Natural killer cell (primary cell): ENCODE measurements around the gene FZD1. TPM values are rescaled to one million over a fixed set of nuclear protein-coding genes. Genes with fewer than 3 reads are reported as not detected.

Experiments
- ATAC-seq, 3 donors: fragments of 150-1000 bp in 2 of 3; fragments of 200-7000 bp in 1 of 3; cut with Tn5 transposase; 1 replicate in 1 of 3; 2 replicates in 2 of 3; pipeline ENCODE4 v1.10.0; 2021; ENCODE audit warnings: mild to moderate bottlenecking in 2 of 3, moderate library complexity in 2 of 3
- DNase-seq, 2 donors: peaks; one replicate each; pipeline versions ENCODE4 v3.0.0 to v3.0.0-alpha.2; 2013 to 2021; ENCODE audit warnings: mixed read lengths in 1 of 2
- H3K27ac ChIP-seq: one replicate; pipeline ENCODE4 v1.5.1; 2013; ENCODE audit warnings: mild to moderate bottlenecking, low read length
- H3K27me3 ChIP-seq: one replicate; pipeline ENCODE4 v1.6.1; 2013; ENCODE audit warnings: low read length; ENCODE audit not compliant: control insufficient read depth, insufficient read depth
- H3K36me3 ChIP-seq: one replicate; pipeline ENCODE4 v1.6.1; 2013; ENCODE audit warnings: low read length; ENCODE audit not compliant: control insufficient read depth, insufficient read depth
- H3K4me1 ChIP-seq: one replicate; pipeline ENCODE4 v1.6.1; 2013; ENCODE audit warnings: low read length; ENCODE audit not compliant: control insufficient read depth, insufficient read depth
- H3K4me3 ChIP-seq: one replicate; pipeline ENCODE4 v1.5.1; 2013; ENCODE audit warnings: low read length
- H3K9me3 ChIP-seq: one replicate; pipeline ENCODE4 v1.6.1; 2013; ENCODE audit warnings: low read length; ENCODE audit not compliant: control insufficient read depth, insufficient read depth
- H3K27ac Mint-ChIP-seq, 2 donors: one replicate each; pipeline ENCODE4 v1.8.0; 2022; ENCODE audit warnings: mild to moderate bottlenecking in 2 of 2, mixed read lengths in 2 of 2, moderate library complexity in 1 of 2
- H3K27me3 Mint-ChIP-seq, 2 donors: one replicate each; pipeline ENCODE4 v1.8.0; 2022; ENCODE audit warnings: low read depth in 2 of 2, mixed read lengths in 2 of 2
- H3K36me3 Mint-ChIP-seq: one replicate; pipeline ENCODE4 v1.8.0; 2022; ENCODE audit warnings: mixed read lengths
- H3K4me1 Mint-ChIP-seq, 2 donors: one replicate each; pipeline ENCODE4 v1.8.0; 2022; ENCODE audit warnings: mixed read lengths in 2 of 2
- H3K4me3 Mint-ChIP-seq: one replicate; pipeline ENCODE4 v1.8.0; 2022; ENCODE audit warnings: mild to moderate bottlenecking, moderate library complexity, mixed read lengths
- H3K9me3 Mint-ChIP-seq, 2 donors: one replicate each; pipeline ENCODE4 v1.8.0; 2022; ENCODE audit warnings: mixed read lengths in 2 of 2
- CTCF ChIP-seq: fragments of 200-600 bp; IDR thresholded peaks from one replicate; pipeline ENCODE4 v1.8.0; 2022; ENCODE audit warnings: antibody characterized with exemption
- WGBS: methylation state at CpG from one replicate; pipeline ENCODE4 v1.1.7; 2013; ENCODE audit warnings: missing lambda C conversion rate; ENCODE audit not compliant: insufficient coverage; 5-methylcytosine and 5-hydroxymethylcytosine counted together
- intact Hi-C: fragments of 100-400 bp; cut with micrococcal nuclease; formaldehyde crosslinking; loops from one replicate; pipeline ENCODE4 v1.14.2; 2022
- total RNA-seq, 4 donors: library from RNA; stranded (reverse); fragments of 120-200 nt in 1 of 4; gene quantifications; one replicate each; pipeline versions ENCODE4 v1.2.3 to v1.2.4, GENCODE V29; 2013 to 2022

Gene FZD1
- total RNA-seq, 3 donors from 2014 or later (not counting 1 experiment from before 2014, with no cell fraction given), result 0.14 to 0.80 (median 0.65) TPM

DNA sequence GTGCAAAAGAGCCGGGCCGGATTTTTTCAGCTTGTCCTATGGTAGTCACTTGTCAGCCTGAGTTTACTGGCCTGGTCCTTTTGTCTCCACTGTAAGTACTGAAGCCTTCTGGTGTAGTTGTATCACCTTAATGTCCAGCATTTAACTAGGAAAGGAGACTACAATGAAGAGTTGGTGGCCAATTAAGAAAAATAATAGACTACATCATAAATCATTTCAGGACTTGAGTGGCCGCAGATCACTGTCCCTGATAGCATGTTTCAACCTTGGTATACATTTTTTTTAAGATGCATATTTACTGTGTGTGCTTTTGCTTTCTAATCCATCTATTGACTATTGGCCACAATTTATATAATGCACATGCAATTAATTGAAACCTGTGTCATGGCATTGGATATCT, 6.1 kb downstream of the FZD1 start:
- no peak for ATAC-seq
- Mint-ChIP-seq H3K27ac (no peak overlapping the region), H3K36me3 (no peaks in the 10 kb centered on the region), H3K27me3 (peaks cover 0 to 8% of the 10 kb centered on the region in 2 donors), H3K4me3 (no peak overlapping the region), H3K4me1 (no peaks in the 10 kb centered on the region), H3K9me3 (peaks cover 0 to 2% of the 10 kb centered on the region in 2 donors)
- Histone ChIP-seq H3K36me3 (no peaks in the 10 kb centered on the region), H3K4me3 (no peak overlapping the region), H3K9me3 (no peaks in the 10 kb centered on the region), H3K27me3 (peaks cover 16% of the 10 kb centered on the region), H3K27ac (no peak overlapping the region), H3K4me1 (peaks cover 12% of the 10 kb centered on the region)
- TF ChIP-seq CTCF, result no peak
- DNase-seq, result no peak
- WGBS, result 98% methylated on average over 2 of the region's 3 CpGs
- intact Hi-C loops, result no loop called here

DNA sequence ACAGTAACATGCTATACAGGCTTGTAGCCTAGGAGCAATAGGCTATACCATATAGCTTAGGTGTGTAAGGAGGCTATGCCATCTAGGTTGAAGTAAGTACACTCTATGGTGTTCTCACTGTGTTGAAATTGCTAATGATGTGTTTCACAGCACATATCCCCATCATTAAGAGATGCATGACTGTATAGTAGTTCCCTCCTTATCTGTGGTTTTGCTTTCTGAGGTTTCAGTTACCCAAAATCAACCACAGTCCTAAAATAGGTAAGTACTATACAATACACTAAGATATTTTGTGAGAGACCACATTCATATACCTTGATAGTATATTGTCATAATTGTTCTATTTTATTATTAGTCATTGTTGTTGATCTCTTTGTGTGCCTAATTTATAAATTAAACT, 12.7 kb downstream of the FZD1 start:
- Histone ChIP-seq H3K27me3 (no peaks in the 10 kb centered on the region), H3K36me3 (no peaks in the 10 kb centered on the region), H3K9me3 (no peaks in the 10 kb centered on the region), H3K4me3 (no peak overlapping the region), H3K4me1 (no peaks in the 10 kb centered on the region), H3K27ac (no peak overlapping the region)
- DNase-seq (no peak), ATAC-seq (no peak)
- H3K4me3 Mint-ChIP-seq, result no peak overlapping the region
- TF ChIP-seq CTCF, result no peak
- peaks cover 0 to 8% of the 10 kb centered on the region in 2 donors for H3K9me3 Mint-ChIP-seq
- intact Hi-C loops, result no loop called here
- no peaks in the 10 kb centered on the region for H3K36me3 Mint-ChIP-seq
- H3K4me1 Mint-ChIP-seq, result no peaks in the 10 kb centered on the region
- H3K27ac Mint-ChIP-seq, result no peak overlapping the region
- H3K27me3 Mint-ChIP-seq, result no peaks in the 10 kb centered on the region

GRCh38 chr7:91280185-91280584, 16.0 kb downstream of the FZD1 start:
- Histone ChIP-seq H3K9me3 (no peaks in the 10 kb centered on the region), H3K27me3 (no peaks in the 10 kb centered on the region), H3K27ac (no peak overlapping the region), H3K4me3 (no peak overlapping the region), H3K36me3 (no peaks in the 10 kb centered on the region), H3K4me1 (no peaks in the 10 kb centered on the region)
- intact Hi-C loops, result no loop called here
- Mint-ChIP-seq H3K27me3 (no peaks in the 10 kb centered on the region), H3K27ac (no peak overlapping the region), H3K9me3 (peaks cover 0 to 6% of the 10 kb centered on the region in 2 donors), H3K4me3 (no peak overlapping the region), H3K36me3 (no peaks in the 10 kb centered on the region), H3K4me1 (no peaks in the 10 kb centered on the region)
- ATAC-seq, result no peak
- DNase-seq, result no peak
- no peak for TF ChIP-seq CTCF
- WGBS, result 67% methylated on average over 1 of the region's 1 CpG

- no peak overlapping the region for H3K4me3 Mint-ChIP-seq
- H3K36me3 ChIP-seq, result no peaks in the 10 kb centered on the region
- no peaks in the 10 kb centered on the region for H3K27me3 Mint-ChIP-seq
- H3K4me1 ChIP-seq, result no peaks in the 10 kb centered on the region
- H3K27ac ChIP-seq, result no peak overlapping the region
- no CpG with 5 or more reads among the region's 1 CpG for WGBS
- H3K27me3 ChIP-seq, result no peaks in the 10 kb centered on the region
- no peaks in the 10 kb centered on the region for H3K9me3 ChIP-seq
- no peak overlapping the region for H3K27ac Mint-ChIP-seq
- H3K4me3 ChIP-seq, result no peak overlapping the region
- TF ChIP-seq CTCF, result no peak
- no peaks in the 10 kb centered on the region for H3K4me1 Mint-ChIP-seq
- no peaks in the 10 kb centered on the region for H3K36me3 Mint-ChIP-seq
- H3K9me3 Mint-ChIP-seq, result peaks cover 0 to 6% of the 10 kb centered on the region in 2 donors
- intact Hi-C loops, result no loop called here
- DNase-seq, result no peak
- no peak for ATAC-seq
Observed at GRCh38 chr7:91280604-91281003, 16.4 kb downstream of the FZD1 start.
